ENCODE measurements around the gene CPNE4.

The CPNE4 gene

DNA sequence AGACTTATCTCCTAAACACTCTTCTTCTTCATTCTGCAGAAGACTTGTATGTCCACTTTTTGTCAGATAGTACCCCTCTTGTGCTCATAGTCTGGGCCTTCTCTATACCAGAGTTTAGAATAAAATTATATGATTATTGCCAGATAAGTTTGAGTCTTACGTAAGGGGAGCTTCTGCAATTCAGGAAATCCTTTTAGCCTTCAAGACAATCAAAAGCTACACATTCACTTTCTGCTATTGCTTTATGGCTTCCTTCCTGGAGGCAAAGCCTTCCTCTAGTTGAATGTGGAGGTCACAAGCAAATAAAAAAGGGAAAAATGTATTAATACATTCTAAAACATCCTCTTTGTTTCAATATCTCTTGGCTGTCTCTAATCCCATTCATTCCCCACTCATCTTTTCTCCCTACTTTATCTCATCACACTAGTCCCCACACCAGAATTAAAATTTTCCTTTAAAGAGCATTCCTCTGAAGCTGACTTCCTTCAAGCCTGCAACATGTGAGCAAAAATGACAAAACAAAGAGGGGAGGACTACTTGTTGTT lies 186.8 kb downstream of the CPNE4 start:
- no peaks in the 10 kb centered on the region for H3K9me3 ChIP-seq (replicated peaks; ENCODE audit: insufficient read depth, low read length)
- H3K4me2 ChIP-seq (ENCODE audit: low read depth, low read length) = no peak overlapping the region

DNA sequence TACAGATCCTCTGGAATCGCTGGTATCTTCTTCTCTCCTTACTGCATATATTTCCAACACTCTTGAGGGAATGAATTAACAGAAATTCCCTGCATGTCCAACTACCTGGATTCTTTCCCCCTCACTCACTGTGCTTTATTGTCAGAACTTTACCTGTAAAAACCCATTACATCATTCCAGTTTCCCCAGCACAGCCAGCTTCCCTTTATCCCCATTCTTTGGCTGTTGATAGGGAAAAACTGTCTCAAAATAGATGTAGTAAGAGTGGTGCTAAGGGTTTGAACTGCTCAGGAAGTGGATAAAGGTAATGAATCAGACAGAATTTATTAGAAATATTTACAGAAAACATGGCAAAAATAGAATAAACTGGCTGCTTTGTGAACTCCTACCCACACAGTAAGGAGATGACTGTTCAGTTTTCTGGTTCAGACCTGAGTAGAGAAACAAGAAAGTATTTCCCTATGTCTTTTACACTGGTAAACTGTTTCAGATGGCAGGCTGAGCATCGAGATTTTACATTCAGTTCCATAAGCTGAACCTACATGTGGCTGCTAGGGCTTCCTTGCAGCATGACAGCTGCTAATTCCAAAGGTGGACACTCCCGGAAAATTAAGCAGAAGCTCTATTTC lies 188.4 kb downstream of the CPNE4 start:
- no peak overlapping the region for H3K27ac ChIP-seq (ENCODE audit: low read length)
- no peaks in the 10 kb centered on the region for H3K79me2 ChIP-seq (ENCODE audit: low read length)
- H3K9me3 ChIP-seq (replicated peaks; ENCODE audit: insufficient read depth, low read length) = no peaks in the 10 kb centered on the region
- H3K27me3 ChIP-seq (replicated peaks; ENCODE audit: insufficient read depth, low read length) = no peaks in the 10 kb centered on the region
- no peaks in the 10 kb centered on the region for H3K4me1 ChIP-seq (ENCODE audit: low read length)
- H3F3A ChIP-seq (ENCODE audit: insufficient read depth, low read length) = no peaks in the 10 kb centered on the region
- H4K20me1 ChIP-seq (ENCODE audit: insufficient read depth, low read length) = no peaks in the 10 kb centered on the region
- no peak overlapping the region for H3K4me2 ChIP-seq (ENCODE audit: low read depth, low read length)
- no peak overlapping the region for H2AFZ ChIP-seq (ENCODE audit: low read length)
- TF ChIP-seq, protein P1, sequence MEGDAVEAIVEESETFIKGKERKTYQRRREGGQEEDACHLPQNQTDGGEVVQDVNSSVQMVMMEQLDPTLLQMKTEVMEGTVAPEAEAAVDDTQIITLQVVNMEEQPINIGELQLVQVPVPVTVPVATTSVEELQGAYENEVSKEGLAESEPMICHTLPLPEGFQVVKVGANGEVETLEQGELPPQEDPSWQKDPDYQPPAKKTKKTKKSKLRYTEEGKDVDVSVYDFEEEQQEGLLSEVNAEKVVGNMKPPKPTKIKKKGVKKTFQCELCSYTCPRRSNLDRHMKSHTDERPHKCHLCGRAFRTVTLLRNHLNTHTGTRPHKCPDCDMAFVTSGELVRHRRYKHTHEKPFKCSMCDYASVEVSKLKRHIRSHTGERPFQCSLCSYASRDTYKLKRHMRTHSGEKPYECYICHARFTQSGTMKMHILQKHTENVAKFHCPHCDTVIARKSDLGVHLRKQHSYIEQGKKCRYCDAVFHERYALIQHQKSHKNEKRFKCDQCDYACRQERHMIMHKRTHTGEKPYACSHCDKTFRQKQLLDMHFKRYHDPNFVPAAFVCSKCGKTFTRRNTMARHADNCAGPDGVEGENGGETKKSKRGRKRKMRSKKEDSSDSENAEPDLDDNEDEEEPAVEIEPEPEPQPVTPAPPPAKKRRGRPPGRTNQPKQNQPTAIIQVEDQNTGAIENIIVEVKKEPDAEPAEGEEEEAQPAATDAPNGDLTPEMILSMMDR (IDR thresholded peaks at IDR 0.05; ENCODE audit: low read length) = no peak
- TF ChIP-seq EZH2phosphoT487 (IDR thresholded peaks at IDR 0.05; ENCODE audit: low read length) = no peak
- TF ChIP-seq EZH2 (optimal IDR thresholded peaks at IDR 0.05; ENCODE audit: low read depth, low read length) = no peak
- H3K9ac ChIP-seq (ENCODE audit: low read length) = no peak overlapping the region
- no peak for DNase-seq
- H3K36me3 ChIP-seq (replicated peaks; ENCODE audit: insufficient read depth, low read length) = no peaks in the 10 kb centered on the region
- no peaks in the 10 kb centered on the region for H3K9me2 ChIP-seq (replicated peaks; ENCODE audit: insufficient read depth, low read length)
- H3K4me3 ChIP-seq (ENCODE audit: low read length) = no peak overlapping the region

More for the DNA sequence above, 186.8 kb downstream of the CPNE4 start:
- no peak overlapping the region for H2AFZ ChIP-seq (ENCODE audit: low read length)
- no peak for TF ChIP-seq EZH2phosphoT487 (IDR thresholded peaks at IDR 0.05; ENCODE audit: low read length)
- TF ChIP-seq, protein P1 (IDR thresholded peaks at IDR 0.05; ENCODE audit: low read length) = no peak
- TF ChIP-seq EZH2 (optimal IDR thresholded peaks at IDR 0.05; ENCODE audit: low read depth, low read length) = no peak
- no peaks in the 10 kb centered on the region for H3K36me3 ChIP-seq (replicated peaks; ENCODE audit: insufficient read depth, low read length)
- H3F3A ChIP-seq (ENCODE audit: insufficient read depth, low read length) = no peaks in the 10 kb centered on the region
- no peaks in the 10 kb centered on the region for H3K9me2 ChIP-seq (replicated peaks; ENCODE audit: insufficient read depth, low read length)
- H3K4me3 ChIP-seq (ENCODE audit: low read length) = no peak overlapping the region
- H3K27me3 ChIP-seq (replicated peaks; ENCODE audit: insufficient read depth, low read length) = no peaks in the 10 kb centered on the region
- no peak overlapping the region for H3K9ac ChIP-seq (ENCODE audit: low read length)
- H3K4me1 ChIP-seq (ENCODE audit: low read length) = no peaks in the 10 kb centered on the region
- no peaks in the 10 kb centered on the region for H4K20me1 ChIP-seq (ENCODE audit: insufficient read depth, low read length)
- DNase-seq = no peak
- H3K27ac ChIP-seq (ENCODE audit: low read length) = no peak overlapping the region
- no peaks in the 10 kb centered on the region for H3K79me2 ChIP-seq (ENCODE audit: low read length)

DNA sequence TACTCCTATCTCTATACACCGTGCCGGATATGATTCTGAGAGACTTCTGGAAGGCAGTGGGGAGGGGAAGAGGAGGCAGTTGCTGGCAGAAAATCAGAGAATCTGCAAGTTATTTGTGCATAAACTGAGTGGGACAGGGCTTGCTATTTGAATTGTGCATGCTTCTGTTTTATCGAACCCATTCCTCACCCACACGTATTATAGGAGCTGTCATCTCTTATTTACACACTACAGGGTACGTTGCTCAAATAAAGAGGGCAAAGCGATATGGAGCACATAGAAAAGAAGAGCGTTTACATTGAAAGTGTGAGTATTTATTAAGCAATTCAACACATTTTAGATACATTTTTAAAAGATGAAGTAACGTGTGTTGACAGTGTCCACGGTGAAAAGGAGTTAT lies 191.6 kb downstream of the CPNE4 start:
- H4K20me1 ChIP-seq (ENCODE audit: insufficient read depth, low read length) = no peaks in the 10 kb centered on the region
- no peaks in the 10 kb centered on the region for H3K9me2 ChIP-seq (replicated peaks; ENCODE audit: insufficient read depth, low read length)
- H3K9me3 ChIP-seq (replicated peaks; ENCODE audit: insufficient read depth, low read length) = no peaks in the 10 kb centered on the region
- no peak overlapping the region for H3K27ac ChIP-seq (ENCODE audit: low read length)
- H3K4me2 ChIP-seq (ENCODE audit: low read depth, low read length) = no peak overlapping the region
- no peaks in the 10 kb centered on the region for H3K4me1 ChIP-seq (ENCODE audit: low read length)
- H3K9ac ChIP-seq (ENCODE audit: low read length) = no peak overlapping the region
- no peaks in the 10 kb centered on the region for H3K27me3 ChIP-seq (replicated peaks; ENCODE audit: insufficient read depth, low read length)
- H3K79me2 ChIP-seq (ENCODE audit: low read length) = no peaks in the 10 kb centered on the region
- no peak for DNase-seq
- TF ChIP-seq EZH2 (optimal IDR thresholded peaks at IDR 0.05; ENCODE audit: low read depth, low read length) (no peak), EZH2phosphoT487 (IDR thresholded peaks at IDR 0.05; ENCODE audit: low read length) (no peak)
- TF ChIP-seq, protein P1 (IDR thresholded peaks at IDR 0.05; ENCODE audit: low read length) = no peak
- H3K4me3 ChIP-seq (ENCODE audit: low read length) = no peak overlapping the region
- no peaks in the 10 kb centered on the region for H3K36me3 ChIP-seq (replicated peaks; ENCODE audit: insufficient read depth, low read length)
- no peaks in the 10 kb centered on the region for H3F3A ChIP-seq (ENCODE audit: insufficient read depth, low read length)
- H2AFZ ChIP-seq (ENCODE audit: low read length) = no peak overlapping the region
